Neural progenitor cell (in vitro differentiated cells): ENCODE data around the gene CCDC91. TPM values are rescaled to one million over a fixed set of nuclear protein-coding genes. Genes with fewer than 3 reads are reported as not detected.
"Not testable (repeated sequence)": the region's sequence is repeated elsewhere in the genome, so short reads cannot be mapped to it uniquely, and the experiment has no call there.

ENCODE experiments used
- DNase-seq: peaks from one replicate; pipeline ENCODE4 v3.0.0-alpha.2; 2016; ENCODE audit warnings: low spot score
- H2AFZ ChIP-seq: fragments of 200-600 bp; sonication (generic); replicated peaks from 2 replicates; pipeline ENCODE4 v1.6.1; 2016; ENCODE audit warnings: antibody characterized with exemption
- H3F3A ChIP-seq: fragments of 200-600 bp; sonication (generic); 2 replicates; pipeline ENCODE4 v1.6.1; 2016; ENCODE audit warnings: antibody characterized with exemption, low read depth
- H3K27ac ChIP-seq: fragments of 200-600 bp; sonication (generic); 2 replicates; pipeline ENCODE4 v1.5.1; 2016; ENCODE audit warnings: mild to moderate bottlenecking
- H3K27me3 ChIP-seq: fragments of 200-600 bp; sonication (generic); 2 replicates; pipeline ENCODE4 v1.6.1; 2016; ENCODE audit warnings: mild to moderate bottlenecking, moderate library complexity
- H3K36me3 ChIP-seq: fragments of 200-600 bp; sonication (generic); 2 replicates; pipeline ENCODE4 v1.5.1; 2016
- H3K4me1 ChIP-seq: fragments of 200-600 bp; sonication (generic); 2 replicates; pipeline ENCODE4 v1.6.1; 2016; ENCODE audit warnings: mixed run types
- H3K4me2 ChIP-seq: fragments of 200-600 bp; sonication (generic); 2 replicates; pipeline ENCODE4 v1.6.1; 2016
- H3K4me3 ChIP-seq: fragments of 200-600 bp; sonication (generic); 2 replicates; pipeline ENCODE4 v1.5.1; 2016
- H3K79me2 ChIP-seq: fragments of 200-600 bp; sonication (generic); 2 replicates; pipeline ENCODE4 v1.6.1; 2016; ENCODE audit warnings: low read depth
- H3K9ac ChIP-seq: fragments of 200-600 bp; sonication (generic); 2 replicates; pipeline ENCODE4 v1.6.1; 2016
- H3K9me3 ChIP-seq: fragments of 200-600 bp; sonication (generic); 2 replicates; pipeline ENCODE4 v1.5.1; 2016; ENCODE audit warnings: low read depth
- H4K20me1 ChIP-seq: fragments of 200-600 bp; sonication (generic); 2 replicates; pipeline ENCODE4 v1.6.1; 2016; ENCODE audit warnings: low read depth
- H3K27ac Mint-ChIP-seq: 3 replicates; pipeline ENCODE4 v1.8.0; 2021; ENCODE audit warnings: mixed read lengths
- H3K27me3 Mint-ChIP-seq: 2 replicates; pipeline ENCODE4 v1.8.0; 2022; ENCODE audit warnings: low read depth, mild to moderate bottlenecking, inconsistent platforms, moderate library complexity, mixed read lengths; ENCODE audit not compliant: insufficient read depth
- H3K36me3 Mint-ChIP-seq: 3 replicates; pipeline ENCODE4 v1.8.0; 2021; ENCODE audit warnings: mixed read lengths
- H3K4me1 Mint-ChIP-seq: 3 replicates; pipeline ENCODE4 v1.8.0; 2021; ENCODE audit warnings: mixed read lengths
- H3K4me3 Mint-ChIP-seq: 3 replicates; pipeline ENCODE4 v1.8.0; 2021; ENCODE audit warnings: mild to moderate bottlenecking, moderate library complexity, mixed read lengths
- H3K9me3 Mint-ChIP-seq: 3 replicates; pipeline ENCODE4 v1.8.0; 2020; ENCODE audit warnings: mixed read lengths
- EZH2 ChIP-seq: fragments of 200-600 bp; sonication (generic); IDR thresholded peaks from 2 replicates; pipeline ENCODE4 v1.6.1; 2017; ENCODE audit warnings: antibody characterized with exemption, mild to moderate bottlenecking, moderate library complexity
- EZH2phosphoT487 ChIP-seq: fragments of 200-600 bp; sonication (generic); IDR thresholded peaks from 2 replicates; pipeline ENCODE4 v1.6.1; 2017; ENCODE audit warnings: antibody characterized with exemption
- total RNA-seq: library from RNA; depleted of rRNA; stranded (reverse); fragments of >200 nt; gene quantifications from 2 replicates; pipeline ENCODE4 v1.2.3, GENCODE V29; 2015; ENCODE audit warnings: low replicate concordance
- TF ChIP-seq, protein P1 (sequence below): fragments of 200-600 bp; sonication (generic); IDR thresholded peaks from 2 replicates; pipeline ENCODE4 v1.5.1; 2017; ENCODE audit warnings: antibody characterized with exemption, mild to moderate bottlenecking

Gene CCDC91
- total RNA-seq, 1 donor from 2014 or later: 35.8 TPM

DNA sequence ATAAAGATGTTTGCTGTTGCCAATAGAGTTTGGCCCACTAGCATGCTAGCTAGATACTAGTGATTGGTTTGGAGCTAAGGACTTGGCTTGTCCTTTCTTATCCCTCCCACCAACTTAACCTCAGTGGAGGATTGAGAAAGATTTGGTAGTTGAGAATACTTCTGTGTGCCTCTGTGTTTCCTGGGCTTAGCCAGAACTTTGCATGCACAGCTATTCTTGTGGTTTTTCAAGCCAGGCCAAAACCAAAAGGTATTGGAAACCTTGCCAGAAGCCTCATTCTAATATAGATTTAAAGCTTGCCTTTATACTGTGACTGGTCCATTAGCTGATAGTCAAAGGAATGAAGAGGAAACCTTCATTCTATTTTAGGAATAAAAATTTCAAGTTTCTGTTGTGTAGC is 188.5 kb downstream of the CCDC91 start:
- H3K9me3 Mint-ChIP-seq: peaks cover 3% of the 10 kb centered on the region
- H3K27ac Mint-ChIP-seq: no peak overlapping the region
- no peak for TF ChIP-seq EZH2phosphoT487
- no peak for TF ChIP-seq EZH2
- TF ChIP-seq, protein P1, sequence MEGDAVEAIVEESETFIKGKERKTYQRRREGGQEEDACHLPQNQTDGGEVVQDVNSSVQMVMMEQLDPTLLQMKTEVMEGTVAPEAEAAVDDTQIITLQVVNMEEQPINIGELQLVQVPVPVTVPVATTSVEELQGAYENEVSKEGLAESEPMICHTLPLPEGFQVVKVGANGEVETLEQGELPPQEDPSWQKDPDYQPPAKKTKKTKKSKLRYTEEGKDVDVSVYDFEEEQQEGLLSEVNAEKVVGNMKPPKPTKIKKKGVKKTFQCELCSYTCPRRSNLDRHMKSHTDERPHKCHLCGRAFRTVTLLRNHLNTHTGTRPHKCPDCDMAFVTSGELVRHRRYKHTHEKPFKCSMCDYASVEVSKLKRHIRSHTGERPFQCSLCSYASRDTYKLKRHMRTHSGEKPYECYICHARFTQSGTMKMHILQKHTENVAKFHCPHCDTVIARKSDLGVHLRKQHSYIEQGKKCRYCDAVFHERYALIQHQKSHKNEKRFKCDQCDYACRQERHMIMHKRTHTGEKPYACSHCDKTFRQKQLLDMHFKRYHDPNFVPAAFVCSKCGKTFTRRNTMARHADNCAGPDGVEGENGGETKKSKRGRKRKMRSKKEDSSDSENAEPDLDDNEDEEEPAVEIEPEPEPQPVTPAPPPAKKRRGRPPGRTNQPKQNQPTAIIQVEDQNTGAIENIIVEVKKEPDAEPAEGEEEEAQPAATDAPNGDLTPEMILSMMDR: no peak
- Histone ChIP-seq H3K36me3 (no peaks in the 10 kb centered on the region), H3K27ac (no peak overlapping the region), H2AFZ (no peak overlapping the region), H3K79me2 (no peaks in the 10 kb centered on the region), H3K9ac (no peak overlapping the region), H3K4me3 (no peak overlapping the region), H4K20me1 (no peaks in the 10 kb centered on the region), H3K9me3 (no peaks in the 10 kb centered on the region), H3K4me1 (no peaks in the 10 kb centered on the region), H3F3A (no peaks in the 10 kb centered on the region), H3K4me2 (no peak overlapping the region), H3K27me3 (no peaks in the 10 kb centered on the region)
- H3K4me3 Mint-ChIP-seq: no peak overlapping the region
- peaks cover 2% of the 10 kb centered on the region for H3K36me3 Mint-ChIP-seq
- H3K4me1 Mint-ChIP-seq: no peaks in the 10 kb centered on the region
- no peak for DNase-seq
- H3K27me3 Mint-ChIP-seq: no peaks in the 10 kb centered on the region

DNA sequence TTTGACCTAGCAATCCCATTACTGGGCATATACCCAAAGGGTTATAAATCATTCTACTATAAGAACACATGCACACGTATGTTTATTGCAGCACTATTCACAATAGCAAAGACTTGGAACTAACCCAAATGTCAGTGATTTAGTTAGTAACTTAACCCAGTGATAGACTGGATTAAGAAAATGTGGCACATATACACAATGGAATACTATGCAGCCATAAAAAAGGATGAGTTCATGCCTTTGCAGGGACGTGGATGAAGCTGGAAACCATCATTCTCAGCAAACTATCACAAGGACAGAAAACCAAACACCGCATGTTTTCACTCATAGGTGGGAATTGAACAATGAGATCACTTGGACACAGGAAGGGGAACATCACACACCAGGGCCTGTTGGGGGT is 189.5 kb downstream of the CCDC91 start:
- not testable (repeated sequence) for H3K36me3 Mint-ChIP-seq, H3K27me3 ChIP-seq, H2AFZ ChIP-seq, H3F3A ChIP-seq, H3K79me2 ChIP-seq, H3K4me1 Mint-ChIP-seq, H3K9me3 ChIP-seq, H4K20me1 ChIP-seq, H3K4me1 ChIP-seq, H3K4me2 ChIP-seq, H3K9ac ChIP-seq, H3K36me3 ChIP-seq, H3K4me3 ChIP-seq, H3K4me3 Mint-ChIP-seq, H3K27ac Mint-ChIP-seq, DNase-seq, H3K27ac ChIP-seq, H3K27me3 Mint-ChIP-seq, H3K9me3 Mint-ChIP-seq

DNA sequence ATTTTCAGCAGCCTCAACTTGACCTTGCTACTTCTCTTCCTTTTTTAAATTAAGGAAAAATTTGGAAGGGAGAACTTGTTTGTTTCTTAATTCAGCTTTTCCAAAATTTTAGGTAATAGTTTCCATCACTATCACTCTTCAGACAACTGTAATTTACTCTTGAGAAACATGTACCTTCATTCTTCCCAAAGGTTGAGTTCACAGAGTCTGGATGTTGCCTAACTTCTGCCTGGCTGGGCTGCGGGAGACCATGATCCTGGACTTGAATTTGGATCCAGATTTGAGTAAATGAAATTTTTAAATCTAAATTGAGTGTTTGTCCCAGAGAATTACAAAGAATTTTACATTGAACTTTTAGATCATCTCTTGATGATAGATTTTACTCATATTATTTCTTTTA is 193.1 kb downstream of the CCDC91 start:
- Histone ChIP-seq H3F3A (no peaks in the 10 kb centered on the region), H4K20me1 (no peaks in the 10 kb centered on the region), H3K4me2 (no peak overlapping the region), H3K9ac (no peak overlapping the region), H3K4me1 (no peaks in the 10 kb centered on the region), H3K27me3 (no peaks in the 10 kb centered on the region), H3K27ac (no peak overlapping the region), H2AFZ (no peak overlapping the region), H3K4me3 (no peak overlapping the region), H3K9me3 (no peaks in the 10 kb centered on the region), H3K36me3 (no peaks in the 10 kb centered on the region), H3K79me2 (no peaks in the 10 kb centered on the region)
- H3K4me3 Mint-ChIP-seq: no peak overlapping the region
- H3K36me3 Mint-ChIP-seq: peaks cover 2% of the 10 kb centered on the region
- no peak overlapping the region for H3K27ac Mint-ChIP-seq
- H3K9me3 Mint-ChIP-seq: no peaks in the 10 kb centered on the region
- no peak for TF ChIP-seq EZH2phosphoT487
- TF ChIP-seq, protein P1: no peak
- no peak for TF ChIP-seq EZH2
- DNase-seq: no peak
- H3K4me1 Mint-ChIP-seq: no peaks in the 10 kb centered on the region
- no peaks in the 10 kb centered on the region for H3K27me3 Mint-ChIP-seq

DNA sequence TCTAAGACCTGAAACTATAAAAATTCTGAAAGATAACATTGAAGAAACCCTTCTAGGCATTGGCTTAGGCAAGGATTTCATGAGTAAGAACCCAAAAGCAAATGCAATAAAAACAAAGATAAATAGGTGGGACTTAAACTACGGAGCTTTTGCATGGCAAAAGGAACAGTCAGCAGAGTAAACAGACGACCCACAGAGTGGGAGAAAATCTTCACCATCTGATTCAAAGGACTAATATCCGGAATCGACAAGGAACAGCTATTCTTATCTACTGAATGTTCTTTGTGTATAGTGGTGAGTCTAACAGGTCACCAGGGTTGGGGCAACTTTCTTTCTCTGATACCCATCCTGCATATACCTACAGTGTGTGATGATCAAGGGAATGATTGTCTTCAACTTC is 198.6 kb downstream of the CCDC91 start:
- no peaks in the 10 kb centered on the region for H3F3A ChIP-seq
- no peaks in the 10 kb centered on the region for H3K27me3 ChIP-seq
- no peak overlapping the region for H3K4me3 ChIP-seq
- no peaks in the 10 kb centered on the region for H3K36me3 Mint-ChIP-seq
- no peaks in the 10 kb centered on the region for H3K79me2 ChIP-seq
- H3K9me3 Mint-ChIP-seq: no peaks in the 10 kb centered on the region
- no peaks in the 10 kb centered on the region for H4K20me1 ChIP-seq
- no peak overlapping the region for H2AFZ ChIP-seq
- no peaks in the 10 kb centered on the region for H3K9me3 ChIP-seq
- no peaks in the 10 kb centered on the region for H3K27me3 Mint-ChIP-seq
- no peak overlapping the region for H3K4me2 ChIP-seq
- peaks cover 3% of the 10 kb centered on the region for H3K4me1 Mint-ChIP-seq
- no peaks in the 10 kb centered on the region for H3K36me3 ChIP-seq
- H3K27ac Mint-ChIP-seq: no peak overlapping the region
- no peak overlapping the region for H3K4me3 Mint-ChIP-seq
- TF ChIP-seq, protein P1: no peak
- TF ChIP-seq EZH2 (no peak), EZH2phosphoT487 (no peak)
- no peak for DNase-seq
- no peak overlapping the region for H3K27ac ChIP-seq
- H3K9ac ChIP-seq: no peak overlapping the region
- H3K4me1 ChIP-seq: peaks cover 6% of the 10 kb centered on the region
